ENCODE results near the gene TRIML1.

The TRIML1 gene

GRCh38 chr4:188130355-188130754, 8.9 kb upstream of the TRIML1 start:
- Histone ChIP-seq H3K9me2 (replicated peaks; ENCODE audit: low read depth, low read length) (no peaks in the 10 kb centered on the region), H3K4me2 (ENCODE audit: low read depth, low read length, poor library complexity, severe bottlenecking) (no peak overlapping the region), H3K9ac (ENCODE audit: low read depth, low read length, poor library complexity, severe bottlenecking) (no peak overlapping the region), H3K4me3 (ENCODE audit: low read length, poor library complexity, severe bottlenecking) (no peak overlapping the region), H3F3A (ENCODE audit: low read depth) (no peaks in the 10 kb centered on the region), H4K20me1 (ENCODE audit: insufficient read depth, low read length, poor library complexity, severe bottlenecking) (no peaks in the 10 kb centered on the region), H3K4me1 (ENCODE audit: insufficient read depth, low read length, poor library complexity, severe bottlenecking) (no peaks in the 10 kb centered on the region), H2AFZ (ENCODE audit: low read length) (no peak overlapping the region), H3K27me3 (ENCODE audit: insufficient read depth, low read length, poor library complexity, severe bottlenecking) (no peaks in the 10 kb centered on the region), H3K79me2 (ENCODE audit: insufficient read depth, low read length) (no peaks in the 10 kb centered on the region), H3K9me3 (ENCODE audit: insufficient read depth, low read depth, low read length) (peaks cover 7% of the 10 kb centered on the region; the same call in 1 of the 2 replicates), H3K36me3 (ENCODE audit: insufficient read depth, low read length) (no peaks in the 10 kb centered on the region)
- TF ChIP-seq CTCF (conservative IDR thresholded peaks at IDR 0.05; ENCODE audit: low read length) (no peak), EZH2phosphoT487 (IDR thresholded peaks at IDR 0.05; ENCODE audit: borderline replicate concordance) (no peak)

GRCh38 chr4:188132232-188132631, 7.0 kb upstream of the TRIML1 start:
- H3K79me2 ChIP-seq (ENCODE audit: insufficient read depth, low read length), result no peaks in the 10 kb centered on the region

GRCh38 chr4:188138227-188138626, 1.0 kb upstream of the TRIML1 start:
- Histone ChIP-seq H4K20me1 (ENCODE audit: insufficient read depth, low read length, poor library complexity, severe bottlenecking) (no peaks in the 10 kb centered on the region), H3K4me1 (ENCODE audit: insufficient read depth, low read length, poor library complexity, severe bottlenecking) (no peaks in the 10 kb centered on the region), H3K4me2 (ENCODE audit: low read depth, low read length, poor library complexity, severe bottlenecking) (no peak overlapping the region), H3K4me3 (ENCODE audit: low read length, poor library complexity, severe bottlenecking) (no peak overlapping the region), H3K9ac (ENCODE audit: low read depth, low read length, poor library complexity, severe bottlenecking) (no peak overlapping the region), H3K36me3 (ENCODE audit: insufficient read depth, low read length) (no peaks in the 10 kb centered on the region), H3F3A (ENCODE audit: low read depth) (no peaks in the 10 kb centered on the region), H3K9me2 (replicated peaks; ENCODE audit: low read depth, low read length) (no peaks in the 10 kb centered on the region), H3K9me3 (ENCODE audit: insufficient read depth, low read depth, low read length) (peaks cover 12% of the 10 kb centered on the region), H3K27me3 (ENCODE audit: insufficient read depth, low read length, poor library complexity, severe bottlenecking) (no peaks in the 10 kb centered on the region), H2AFZ (ENCODE audit: low read length) (no peak overlapping the region), H3K79me2 (ENCODE audit: insufficient read depth, low read length) (no peaks in the 10 kb centered on the region)
- TF ChIP-seq EZH2phosphoT487 (IDR thresholded peaks at IDR 0.05; ENCODE audit: borderline replicate concordance), result no peak
- TF ChIP-seq CTCF (conservative IDR thresholded peaks at IDR 0.05; ENCODE audit: low read length), result no peak

More at GRCh38 chr4:188132232-188132631, 7.0 kb upstream of the TRIML1 start:
- TF ChIP-seq CTCF (conservative IDR thresholded peaks at IDR 0.05; ENCODE audit: low read length) (no peak), EZH2phosphoT487 (IDR thresholded peaks at IDR 0.05; ENCODE audit: borderline replicate concordance) (no peak)
- H3K9me3 ChIP-seq (ENCODE audit: insufficient read depth, low read depth, low read length), result peaks cover 5% of the 10 kb centered on the region
- no peaks in the 10 kb centered on the region for H3K27me3 ChIP-seq (ENCODE audit: insufficient read depth, low read length, poor library complexity, severe bottlenecking)
- H3K36me3 ChIP-seq (ENCODE audit: insufficient read depth, low read length), result no peaks in the 10 kb centered on the region
- H3K4me3 ChIP-seq (ENCODE audit: low read length, poor library complexity, severe bottlenecking), result no peak overlapping the region
- H3F3A ChIP-seq (ENCODE audit: low read depth), result no peaks in the 10 kb centered on the region
- H3K9ac ChIP-seq (ENCODE audit: low read depth, low read length, poor library complexity, severe bottlenecking), result no peak overlapping the region
- H3K9me2 ChIP-seq (replicated peaks; ENCODE audit: low read depth, low read length), result no peaks in the 10 kb centered on the region
- H3K4me1 ChIP-seq (ENCODE audit: insufficient read depth, low read length, poor library complexity, severe bottlenecking), result no peaks in the 10 kb centered on the region
- no peak overlapping the region for H3K4me2 ChIP-seq (ENCODE audit: low read depth, low read length, poor library complexity, severe bottlenecking)
- H4K20me1 ChIP-seq (ENCODE audit: insufficient read depth, low read length, poor library complexity, severe bottlenecking), result no peaks in the 10 kb centered on the region
- no peak overlapping the region for H2AFZ ChIP-seq (ENCODE audit: low read length)
